CD4-positive, CD25-positive, alpha-beta regulatory T cell (primary cell): ENCODE results near the gene MMD. TPM values are rescaled to one million over a fixed set of nuclear protein-coding genes. Genes with fewer than 3 reads are reported as not detected.

Experiments
- ATAC-seq, 2 donors: fragments of 150-1000 bp; cut with Tn5 transposase; one replicate each; pipeline ENCODE4 v1.10.0; 2021; ENCODE audit warnings: low read depth in 2 of 2, moderate number of reproducible peaks in 2 of 2, moderate library complexity in 1 of 2
- DNase-seq, 3 donors: peaks; one replicate each; pipeline versions ENCODE4 v3.0.0 to v3.0.0-alpha.2; 2012 to 2022; ENCODE audit warnings: mixed read lengths in 1 of 3
- H3K27ac ChIP-seq: one replicate; pipeline ENCODE4 v1.7.0; 2013; ENCODE audit warnings: mild to moderate bottlenecking, low read length; ENCODE audit not compliant: insufficient read depth, poor library complexity, severe bottlenecking
- H3K27me3 ChIP-seq: one replicate; pipeline ENCODE4 v1.7.0; 2013; ENCODE audit warnings: low read length; ENCODE audit not compliant: control insufficient read depth, insufficient read depth
- H3K36me3 ChIP-seq: one replicate; pipeline ENCODE4 v1.7.0; 2013; ENCODE audit warnings: mild to moderate bottlenecking, low read length, moderate library complexity; ENCODE audit not compliant: control insufficient read depth, insufficient read depth
- H3K4me1 ChIP-seq: 2 replicates; pipeline ENCODE4 v1.7.0; 2013; ENCODE audit warnings: mild to moderate bottlenecking, low read length; ENCODE audit not compliant: insufficient read depth, control insufficient read depth, poor library complexity, severe bottlenecking
- H3K4me3 ChIP-seq: one replicate; pipeline ENCODE4 v1.7.0; 2013; ENCODE audit warnings: low read depth, mild to moderate bottlenecking, low read length, moderate library complexity
- H3K9me3 ChIP-seq, 2 experiments: 1 replicate in 1 of 2; 2 replicates in 1 of 2; pipeline ENCODE4 v1.7.0; 2013; ENCODE audit warnings: low read length in 2 of 2, mild to moderate bottlenecking in 1 of 2, moderate library complexity in 1 of 2; ENCODE audit not compliant: control insufficient read depth in 2 of 2
- H3K27ac Mint-ChIP-seq, 3 donors: one replicate each; pipeline ENCODE4 v1.8.0; 2020 to 2022; ENCODE audit warnings: mild to moderate bottlenecking in 3 of 3, mixed read lengths in 3 of 3, moderate library complexity in 2 of 3
- H3K27me3 Mint-ChIP-seq: one replicate; pipeline ENCODE4 v1.8.0; 2022; ENCODE audit warnings: mild to moderate bottlenecking, mixed read lengths
- H3K36me3 Mint-ChIP-seq: one replicate; pipeline ENCODE4 v1.8.0; 2020; ENCODE audit warnings: mixed read lengths
- H3K4me1 Mint-ChIP-seq, 4 donors: one replicate each; pipeline ENCODE4 v1.8.0; 2020 to 2022; ENCODE audit warnings: mixed read lengths in 4 of 4, mild to moderate bottlenecking in 1 of 4
- H3K4me3 Mint-ChIP-seq, 4 donors: one replicate each; pipeline ENCODE4 v1.8.0; 2020 to 2022; ENCODE audit warnings: mild to moderate bottlenecking in 4 of 4, mixed read lengths in 4 of 4, moderate library complexity in 3 of 4
- H3K9me3 Mint-ChIP-seq, 7 donors: one replicate each; pipeline ENCODE4 v1.8.0; 2020 to 2022; ENCODE audit warnings: mixed read lengths in 7 of 7, mild to moderate bottlenecking in 3 of 7, moderate library complexity in 2 of 7
- polyA plus RNA-seq, 4 donors: library from polyadenylated mRNA; unstranded; fragments of 300-500 nt; fragmentation: Illumina TruSeq; gene quantifications; one replicate each; pipeline ENCODE4 v1.2.3, GENCODE V29; 2021
- total RNA-seq: library from RNA; stranded (reverse); gene quantifications from one replicate; pipeline ENCODE4 v1.2.3, GENCODE V29; 2022

MMD gene
- total and polyA plus RNA-seq, 5 donors from 2014 or later, result 10.1 to 17.8 (median 12.0) TPM

DNA sequence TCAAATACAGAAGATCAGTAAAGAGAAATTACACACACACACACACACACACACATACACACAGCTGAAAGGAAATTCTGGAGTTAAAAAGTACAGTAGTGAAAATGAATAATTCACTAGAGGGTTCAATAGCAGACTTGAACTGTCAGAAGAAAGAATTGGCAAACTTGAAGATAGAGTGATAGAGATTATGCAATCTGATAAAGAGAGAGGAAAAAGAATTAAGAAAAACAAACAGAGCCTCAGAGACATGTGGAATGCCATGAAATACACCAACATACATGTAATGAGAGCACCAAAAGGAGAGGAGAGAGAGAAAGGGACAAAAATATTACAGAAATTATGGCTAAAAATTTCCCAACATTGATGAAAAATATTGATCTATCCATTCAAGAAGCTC, 60.7 kb downstream of the MMD start:
- Mint-ChIP-seq H3K27ac (no peak overlapping the region), H3K9me3 (peaks cover 0 to 10% (median 4%) of the 10 kb centered on the region in 7 donors), H3K36me3 (no peaks in the 10 kb centered on the region), H3K4me3 (no peak overlapping the region), H3K27me3 (peaks cover 24% of the 10 kb centered on the region), H3K4me1 (peaks cover 0 to 6% (median 4%) of the 10 kb centered on the region in 4 donors)
- Histone ChIP-seq H3K27me3 (peaks cover 7% of the 10 kb centered on the region), H3K27ac (no peak overlapping the region), H3K9me3 (peaks cover 10 to 19% of the 10 kb centered on the region in 2 experiments), H3K4me3 (no peak overlapping the region), H3K36me3 (no peaks in the 10 kb centered on the region), H3K4me1 (no peaks in the 10 kb centered on the region)
- DNase-seq (no peak), ATAC-seq (no peak)

- DNase-seq (peak; percentile 42 to 85 (median 52)), ATAC-seq (peak; percentile 88 to 90)
- Histone ChIP-seq H3K4me3 (no peak overlapping the region), H3K27me3 (peaks cover 5% of the 10 kb centered on the region), H3K36me3 (no peaks in the 10 kb centered on the region), H3K27ac (no peak overlapping the region), H3K4me1 (no peaks in the 10 kb centered on the region), H3K9me3 (peaks cover 10 to 14% of the 10 kb centered on the region in 2 experiments)
- no peaks in the 10 kb centered on the region for H3K36me3 Mint-ChIP-seq
- H3K4me1 Mint-ChIP-seq, result peaks cover 0 to 6% (median 4%) of the 10 kb centered on the region in 4 donors
- H3K27ac Mint-ChIP-seq, result no peak overlapping the region
- peaks cover 21% of the 10 kb centered on the region for H3K27me3 Mint-ChIP-seq
- H3K4me3 Mint-ChIP-seq, result no peak overlapping the region
- peaks cover 0 to 10% (median 2%) of the 10 kb centered on the region in 7 donors for H3K9me3 Mint-ChIP-seq
These were observed 65.0 kb downstream of the MMD start for GRCh38 chr17:55356434-55357328.

GRCh38 chr17:55354941-55355340, 66.7 kb downstream of the MMD start:
- H3K27ac Mint-ChIP-seq, result no peak overlapping the region
- H3K36me3 Mint-ChIP-seq, result no peaks in the 10 kb centered on the region
- no peak overlapping the region for H3K27ac ChIP-seq
- no peak for DNase-seq
- H3K27me3 Mint-ChIP-seq, result peaks cover 12% of the 10 kb centered on the region
- H3K9me3 ChIP-seq, result no peaks in the 10 kb centered on the region
- H3K27me3 ChIP-seq, result peaks cover 1% of the 10 kb centered on the region
- no peaks in the 10 kb centered on the region for H3K36me3 ChIP-seq
- peaks cover 0 to 4% (median 0%) of the 10 kb centered on the region in 7 donors for H3K9me3 Mint-ChIP-seq
- H3K4me1 ChIP-seq, result no peaks in the 10 kb centered on the region
- no peak overlapping the region for H3K4me3 ChIP-seq
- H3K4me3 Mint-ChIP-seq, result no peak overlapping the region
- peaks cover 0 to 6% (median 4%) of the 10 kb centered on the region in 4 donors for H3K4me1 Mint-ChIP-seq
- ATAC-seq, result no peak

- peaks cover 0 to 4% (median 0%) of the 10 kb centered on the region in 7 donors for H3K9me3 Mint-ChIP-seq
- peaks cover 11% of the 10 kb centered on the region for H3K27me3 Mint-ChIP-seq
- H3K4me1 Mint-ChIP-seq, result peaks cover 0 to 6% (median 4%) of the 10 kb centered on the region in 4 donors
- Histone ChIP-seq H3K27ac (no peak overlapping the region), H3K9me3 (no peaks in the 10 kb centered on the region), H3K36me3 (no peaks in the 10 kb centered on the region), H3K27me3 (peaks cover 1% of the 10 kb centered on the region), H3K4me1 (peaks cover 2% of the 10 kb centered on the region), H3K4me3 (no peak overlapping the region)
- ATAC-seq (no peak), DNase-seq (no peak)
- no peaks in the 10 kb centered on the region for H3K36me3 Mint-ChIP-seq
- H3K27ac Mint-ChIP-seq, result no peak overlapping the region
- no peak overlapping the region for H3K4me3 Mint-ChIP-seq
These were observed 67.6 kb downstream of the MMD start for GRCh38 chr17:55354010-55354409.

- Mint-ChIP-seq H3K27ac (no peak overlapping the region), H3K4me1 (peaks cover 4 to 13% (median 8%) of the 10 kb centered on the region in 4 donors), H3K36me3 (no peaks in the 10 kb centered on the region), H3K9me3 (peaks cover 0 to 3% (median 0%) of the 10 kb centered on the region in 7 donors), H3K4me3 (no peak overlapping the region), H3K27me3 (peaks cover 5% of the 10 kb centered on the region)
- H3K4me1 ChIP-seq, result peaks cover 8% of the 10 kb centered on the region
- H3K36me3 ChIP-seq, result no peaks in the 10 kb centered on the region
- H3K9me3 ChIP-seq, result no peaks in the 10 kb centered on the region
- ATAC-seq (no peak), DNase-seq (no peak)
- H3K4me3 ChIP-seq, result no peak overlapping the region
- no peak overlapping the region for H3K27ac ChIP-seq
- peaks cover 1% of the 10 kb centered on the region for H3K27me3 ChIP-seq
These were observed 70.4 kb downstream of the MMD start for GRCh38 chr17:55351226-55351625.

DNA sequence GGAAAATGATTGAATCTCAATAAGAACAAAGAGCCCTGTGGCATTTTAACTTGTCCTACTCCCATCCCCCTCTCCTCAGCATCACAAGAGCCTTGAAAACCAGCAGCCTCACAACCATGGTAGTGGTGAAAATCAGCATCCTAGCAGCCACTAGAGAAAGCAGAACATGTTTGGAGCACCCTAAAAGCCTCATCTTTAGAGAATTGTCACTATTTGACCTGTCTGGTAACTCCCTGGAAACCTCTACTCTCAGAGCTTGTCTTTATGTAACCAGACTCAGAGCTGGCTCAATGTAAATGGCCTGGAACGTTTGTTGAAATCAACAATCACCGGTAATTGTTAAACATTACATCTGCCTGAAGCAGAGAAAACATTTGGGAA, 70.8 kb downstream of the MMD start:
- Mint-ChIP-seq H3K36me3 (no peaks in the 10 kb centered on the region), H3K4me1 (peaks cover 4 to 13% (median 9%) of the 10 kb centered on the region in 4 donors), H3K27ac (no peak overlapping the region), H3K9me3 (peaks cover 0 to 3% (median 0%) of the 10 kb centered on the region in 7 donors), H3K27me3 (peaks cover 5% of the 10 kb centered on the region), H3K4me3 (no peak overlapping the region)
- no peak overlapping the region for H3K27ac ChIP-seq
- peaks cover 1% of the 10 kb centered on the region for H3K27me3 ChIP-seq
- ATAC-seq, result no peak
- no peak for DNase-seq
- H3K4me3 ChIP-seq, result no peak overlapping the region
- peaks cover 8% of the 10 kb centered on the region for H3K4me1 ChIP-seq
- H3K9me3 ChIP-seq, result no peaks in the 10 kb centered on the region
- no peaks in the 10 kb centered on the region for H3K36me3 ChIP-seq

GRCh38 chr17:55348749-55349354, 72.8 kb downstream of the MMD start:
- peak overlapping the region in 1 of 4 donors; percentile 39 for H3K4me3 Mint-ChIP-seq
- peak overlapping the region in 1 of 3 donors; percentile 48 for H3K27ac Mint-ChIP-seq
- no peak overlapping the region for H3K27ac ChIP-seq
- peaks cover 0 to 3% (median 0%) of the 10 kb centered on the region in 7 donors for H3K9me3 Mint-ChIP-seq
- H3K4me3 ChIP-seq, result no peak overlapping the region
- no peak for ATAC-seq
- H3K4me1 ChIP-seq, result peaks cover 23% of the 10 kb centered on the region
- no peaks in the 10 kb centered on the region for H3K27me3 Mint-ChIP-seq
- no peaks in the 10 kb centered on the region for H3K36me3 Mint-ChIP-seq
- peaks cover 13 to 31% (median 21%) of the 10 kb centered on the region in 4 donors for H3K4me1 Mint-ChIP-seq
- H3K27me3 ChIP-seq, result peaks cover 1% of the 10 kb centered on the region
- no peaks in the 10 kb centered on the region for H3K9me3 ChIP-seq
- peak in 2 of 3 donors; percentile 18 to 66 for DNase-seq
- H3K36me3 ChIP-seq, result no peaks in the 10 kb centered on the region
